HG02840 (cell line): ENCODE measurements around the gene TMEM51.

Experiments used
- ATAC-seq: cut with Tn5 transposase; IDR thresholded peaks from one replicate; pipeline ENCODE4 v1.9.1; 2021; ENCODE audit warnings: mild to moderate bottlenecking, moderate library complexity, moderate number of reproducible peaks; ENCODE audit not compliant: unreplicated experiment, low FRiP score

Gene TMEM51

GRCh38 chr1:15152318-15153183, 996 bp upstream of the TMEM51 start:
- ATAC-seq, result no peak

- ATAC-seq, result no peak
Measured at GRCh38 chr1:15153842-15154479, 414 bp downstream of the TMEM51 start.

GRCh38 chr1:15154480-15155036, 1.0 kb downstream of the TMEM51 start:
- no peak for ATAC-seq

- ATAC-seq, result no peak
Measured at GRCh38 chr1:15155191-15155590, 1.6 kb downstream of the TMEM51 start.

GRCh38 chr1:15155888-15156741, 2.6 kb downstream of the TMEM51 start:
- no peak for ATAC-seq

DNA sequence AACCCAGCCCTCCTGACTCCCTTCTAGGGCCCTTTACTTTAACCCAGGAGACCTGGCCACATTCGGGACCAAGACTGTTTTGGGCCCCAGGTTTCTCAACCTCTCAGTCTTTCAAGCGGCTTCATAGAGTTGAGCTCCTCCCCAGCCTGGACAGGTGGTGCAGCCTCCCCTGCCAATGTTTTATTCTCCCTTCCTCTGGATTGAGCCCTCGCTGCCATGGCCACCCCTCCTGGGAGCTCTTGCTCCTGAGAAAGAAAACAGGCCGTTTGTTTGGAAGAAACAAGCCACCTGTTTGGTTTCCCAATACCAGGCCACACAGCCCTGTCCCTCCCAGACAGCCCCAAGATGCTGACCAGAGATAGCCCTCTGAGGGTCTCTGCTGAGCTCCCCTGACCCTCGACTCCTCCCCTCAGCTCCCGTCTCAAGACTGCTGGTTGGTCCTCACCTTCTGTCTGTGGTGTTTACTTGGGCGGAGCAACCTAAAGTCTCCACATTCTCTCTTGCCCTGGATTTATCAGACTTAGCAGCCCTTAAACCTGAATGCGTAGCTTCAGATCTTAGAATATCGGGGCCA, 3.3 kb downstream of the TMEM51 start:
- ATAC-seq, result no peak

DNA sequence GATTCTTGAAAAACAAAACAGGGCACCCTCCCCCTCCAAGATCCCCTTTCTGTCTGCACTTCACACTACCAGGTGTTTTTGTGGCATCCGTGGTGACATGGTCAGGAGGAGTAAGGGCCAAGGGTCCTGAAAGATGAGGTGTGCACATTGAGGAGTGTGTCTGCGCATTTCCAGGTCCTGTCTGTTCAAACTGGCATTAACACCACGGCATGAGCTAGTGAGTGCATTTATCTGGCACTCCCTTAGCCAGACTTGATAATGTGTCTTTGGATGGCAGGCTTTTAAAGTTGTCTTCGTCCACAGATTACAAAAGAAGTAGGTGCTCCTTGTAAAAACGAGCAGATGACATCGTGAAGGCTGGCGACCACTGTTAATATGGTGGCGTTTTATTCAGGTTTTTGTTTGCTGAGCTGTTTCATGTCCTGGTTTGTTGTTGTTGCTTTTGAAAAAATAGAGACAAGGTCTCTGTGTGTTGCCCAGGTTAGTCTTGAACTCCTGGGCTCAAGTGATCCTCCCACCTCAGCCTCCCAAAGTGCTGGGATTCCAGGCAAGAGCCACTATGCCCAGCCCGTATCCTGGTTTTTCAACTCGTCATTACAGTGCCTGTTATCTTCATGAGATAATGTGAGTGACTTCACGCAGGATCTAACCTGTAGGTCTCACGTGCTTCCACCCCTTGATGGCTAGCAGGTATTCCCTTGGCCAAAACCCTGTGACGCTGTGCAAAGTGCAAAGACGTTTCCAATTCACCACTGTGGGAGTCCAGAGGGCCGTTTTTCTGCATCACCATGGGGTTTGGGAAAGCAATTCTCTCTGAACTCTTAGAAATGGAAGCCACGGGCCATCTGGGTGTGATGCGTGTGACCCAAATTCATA, 4.2 kb downstream of the TMEM51 start:
- ATAC-seq, result no peak

DNA sequence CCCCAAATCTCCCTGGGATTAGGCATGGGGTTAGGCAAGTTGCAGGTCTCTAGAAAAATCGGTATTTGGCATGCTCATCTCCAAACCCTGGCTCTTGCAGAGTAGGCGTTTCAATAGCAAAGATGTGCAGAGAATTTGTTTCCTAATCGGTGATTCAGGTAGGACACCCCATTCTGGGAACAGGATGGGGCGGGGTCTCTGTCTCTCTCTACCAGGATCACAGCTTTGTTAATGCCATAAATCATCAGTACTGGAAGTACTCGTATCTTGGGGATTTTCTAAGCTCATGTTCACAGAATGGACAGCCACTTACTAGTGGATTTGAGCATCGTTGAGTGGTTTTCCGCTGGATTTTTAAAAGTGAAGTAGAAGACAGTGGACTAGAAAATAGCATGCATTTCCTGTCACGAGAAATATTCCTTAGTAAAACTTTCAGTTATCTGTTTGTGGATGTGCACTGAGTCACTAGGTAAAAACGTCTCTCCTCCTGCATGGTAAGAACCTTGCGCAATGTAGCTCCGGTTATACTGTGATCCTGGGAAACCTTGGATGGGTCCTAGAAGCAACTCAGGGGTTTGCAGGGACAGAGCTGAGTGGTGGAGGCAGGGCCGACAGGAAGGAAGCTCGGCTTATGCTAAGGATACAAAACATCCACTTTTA, 5.1 kb downstream of the TMEM51 start:
- ATAC-seq, result no peak

- no peak for ATAC-seq
Measured at GRCh38 chr1:15159166-15159555, 5.6 kb downstream of the TMEM51 start.

- no peak for ATAC-seq
Measured at GRCh38 chr1:15160626-15161025, 7.1 kb downstream of the TMEM51 start.

GRCh38 chr1:15167386-15167785, 13.8 kb downstream of the TMEM51 start:
- no peak for ATAC-seq

DNA sequence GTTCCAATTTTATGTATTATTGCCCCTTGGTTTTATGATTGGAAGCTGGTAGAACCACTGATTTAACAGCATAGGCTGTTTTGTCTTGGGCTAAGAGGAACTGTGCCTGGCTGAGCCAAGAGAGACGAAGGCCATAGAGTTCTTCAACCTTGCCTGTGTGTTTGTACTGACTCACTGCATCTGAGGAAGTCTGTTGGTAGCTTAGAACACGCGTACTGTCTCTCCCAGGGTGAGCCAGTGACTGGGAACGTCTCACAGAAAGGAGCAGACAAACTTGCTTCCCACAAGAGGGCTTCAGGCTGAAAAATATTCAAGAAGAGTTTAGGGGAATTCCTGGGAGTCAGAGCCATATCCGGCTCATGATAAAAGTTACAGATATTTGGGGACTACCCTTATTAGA, 14.9 kb downstream of the TMEM51 start:
- no peak for ATAC-seq

DNA sequence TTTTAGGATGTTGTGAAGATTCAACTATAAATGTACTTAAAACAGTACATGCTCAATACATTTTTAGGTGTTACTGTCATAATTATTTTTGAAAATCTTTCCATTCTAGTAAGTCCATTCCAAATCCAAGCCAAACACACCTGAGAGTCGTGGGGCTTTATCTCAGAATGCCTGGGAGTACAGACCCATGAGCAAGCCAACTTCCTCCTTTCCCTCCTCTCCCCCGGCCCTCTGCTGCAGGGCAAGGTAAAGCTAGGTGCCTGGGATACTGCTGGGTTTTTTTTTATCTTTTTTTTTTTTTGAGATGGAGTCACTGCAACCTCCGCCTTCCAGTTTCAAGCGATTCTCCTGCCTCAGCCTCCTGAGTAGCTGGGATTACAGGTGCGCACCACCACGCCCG, 16.5 kb downstream of the TMEM51 start:
- no peak for ATAC-seq

DNA sequence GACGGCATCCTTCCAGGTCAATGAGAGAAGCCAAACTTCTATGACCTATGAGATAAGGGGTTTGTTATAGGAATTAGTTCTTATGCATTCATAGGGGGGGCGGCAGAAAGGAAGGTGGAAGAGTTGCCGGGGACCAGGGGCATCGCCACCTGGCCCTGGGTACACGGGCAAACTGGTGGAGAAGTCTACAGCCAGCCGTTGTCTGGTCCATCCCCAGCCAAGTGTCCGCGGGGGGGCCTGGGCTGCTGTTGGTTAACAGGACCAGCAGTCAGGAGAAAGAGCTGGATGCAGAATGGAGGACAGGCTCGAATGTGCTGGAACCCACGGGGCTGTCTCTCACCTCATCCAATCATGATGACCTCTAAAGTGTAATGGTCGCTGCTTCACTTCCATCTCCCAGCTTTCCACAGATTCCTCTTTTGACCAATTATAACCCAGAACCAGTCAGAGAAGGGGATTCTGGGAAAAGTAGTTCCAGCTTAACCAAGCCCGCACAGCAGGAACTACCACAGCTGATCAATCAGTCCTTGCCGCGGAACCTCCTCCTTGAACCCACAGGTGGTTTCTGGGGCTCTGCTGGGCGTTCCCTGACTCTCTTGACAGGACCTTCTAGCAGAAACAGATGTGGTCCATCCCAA, 17.8 kb downstream of the TMEM51 start:
- no peak for ATAC-seq

- ATAC-seq, result no peak
Measured at GRCh38 chr1:15172405-15173259, 19.1 kb downstream of the TMEM51 start.

DNA sequence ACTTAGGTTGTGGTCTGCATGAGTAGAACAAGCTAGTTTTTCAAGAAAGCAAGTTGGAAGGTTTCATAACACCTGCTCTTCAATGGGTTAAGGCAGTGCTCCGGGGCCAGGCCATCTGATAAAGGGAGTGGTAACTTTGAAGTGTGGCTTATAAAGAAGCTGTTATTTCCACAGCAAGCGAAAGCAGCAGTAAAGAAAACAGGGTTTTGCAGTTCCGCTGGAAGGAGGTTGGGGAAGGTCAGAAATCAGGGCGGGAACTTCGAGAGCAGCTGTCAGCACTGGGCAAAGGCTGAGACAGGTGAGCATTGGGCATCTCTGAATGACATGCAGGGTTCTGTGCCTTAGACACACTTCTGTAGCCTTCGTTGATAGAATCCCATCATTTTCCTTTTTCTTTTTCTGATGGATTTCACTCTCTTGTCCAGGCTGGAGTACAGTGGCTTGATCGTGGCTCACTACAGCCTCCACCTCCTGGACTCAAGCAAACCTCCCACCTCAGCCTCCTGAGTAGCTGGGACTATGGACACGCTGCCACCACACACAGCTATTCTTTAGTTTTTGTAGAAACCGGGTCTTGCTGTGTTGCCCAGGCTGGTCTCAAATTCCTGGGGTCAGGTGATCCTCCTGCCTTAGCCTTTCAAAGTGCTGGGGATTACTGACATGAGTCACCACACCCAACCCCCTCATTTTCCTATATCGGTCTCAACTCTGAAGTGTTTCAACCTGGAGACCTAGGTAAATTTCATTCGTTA, 20.5 kb downstream of the TMEM51 start:
- ATAC-seq, result no peak

- ATAC-seq, result no peak
Measured at GRCh38 chr1:15174615-15174983, 21.1 kb downstream of the TMEM51 start.
